Measurements from ENCODE around the gene SPRR1A.

The SPRR1A gene

DNA sequence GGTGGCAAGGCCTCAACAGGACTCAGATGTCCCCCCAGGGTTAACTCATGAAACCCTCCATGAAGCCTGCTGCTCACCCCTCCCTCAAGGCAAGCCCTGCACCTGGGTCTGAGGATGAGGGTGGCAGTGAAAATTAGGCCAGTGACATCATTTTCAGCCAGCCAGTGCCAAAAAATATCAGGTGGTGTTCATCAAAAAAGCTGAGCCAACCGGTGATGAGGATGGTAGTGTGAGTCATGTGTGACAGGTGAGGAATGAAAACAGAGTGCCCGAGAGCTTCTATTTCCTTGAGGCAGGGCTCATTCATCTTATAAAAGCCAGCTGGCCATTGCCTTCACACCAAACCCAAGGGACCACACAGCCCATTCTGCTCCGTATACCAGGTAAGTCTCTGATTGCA lies at the start of gene SPRR1A:
TSS of gene SPRR1A (plus strand) at position 339 of the 400 bp plus-strand sequence. CDS start 1,150 bp downstream, outside the sequence.
- DNase-seq (ENCODE audit: low read depth) = no peak

DNA sequence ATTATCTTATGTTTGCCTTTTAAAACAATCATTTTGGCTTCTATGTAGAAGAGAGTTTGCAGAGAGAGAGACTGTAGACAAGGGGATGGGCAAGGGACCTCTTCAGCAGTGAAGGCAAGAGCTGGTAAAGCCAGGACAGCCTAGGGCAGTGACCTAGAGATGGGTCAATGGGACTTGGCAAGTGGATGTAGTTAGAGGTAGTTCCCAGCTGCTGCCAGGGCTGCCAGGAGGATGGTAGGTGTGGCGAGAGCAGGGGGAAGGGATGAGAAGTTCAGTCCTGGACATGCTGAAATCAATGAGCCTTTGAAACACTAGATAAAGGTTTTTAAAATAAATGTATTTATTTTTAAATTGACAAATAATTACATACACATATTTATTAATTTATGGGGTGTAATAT lies 43.3 kb upstream of the SPRR1A start:
- no peak for DNase-seq (ENCODE audit: low read depth)

DNA sequence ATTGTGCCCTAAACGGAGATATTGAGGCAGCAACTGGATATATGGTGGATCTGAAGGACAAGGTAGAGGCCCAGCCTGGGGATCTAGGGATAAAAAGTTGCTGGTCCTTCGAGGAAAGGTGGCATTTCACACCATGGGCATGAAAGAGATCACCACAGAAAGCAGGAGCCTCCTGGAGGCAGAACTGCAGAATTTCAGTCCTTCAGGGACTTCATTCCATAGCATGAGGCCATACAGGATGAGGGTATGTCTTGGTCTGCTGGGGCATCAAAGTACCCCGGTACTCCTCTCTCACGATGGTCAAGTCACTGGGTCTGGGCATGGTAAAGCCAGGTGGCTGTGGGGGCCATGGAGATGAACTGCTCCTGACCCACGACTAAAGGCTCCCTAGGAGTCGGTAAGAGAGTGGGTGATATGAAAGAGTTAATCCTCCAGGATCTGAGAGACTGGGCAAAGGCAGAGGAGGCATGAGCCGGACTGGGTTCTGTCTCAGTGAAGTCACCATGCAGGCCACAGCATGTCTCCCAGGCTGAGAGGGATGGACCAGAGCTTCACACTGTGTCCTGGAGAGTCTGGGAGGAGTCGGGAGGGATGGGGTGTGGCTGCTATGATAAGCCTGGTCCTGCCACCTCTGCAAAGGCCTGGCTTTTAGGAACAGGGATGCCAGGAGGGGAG lies 42.7 kb upstream of the SPRR1A start:
- no peak for DNase-seq (ENCODE audit: low read depth)

- DNase-seq (ENCODE audit: low read depth) = no peak
These were observed 41.7 kb upstream of the SPRR1A start for GRCh38 chr1:152942161-152942560.

- no peak for DNase-seq (ENCODE audit: low read depth)
These were observed 37.6 kb upstream of the SPRR1A start for GRCh38 chr1:152946248-152946647.

DNA sequence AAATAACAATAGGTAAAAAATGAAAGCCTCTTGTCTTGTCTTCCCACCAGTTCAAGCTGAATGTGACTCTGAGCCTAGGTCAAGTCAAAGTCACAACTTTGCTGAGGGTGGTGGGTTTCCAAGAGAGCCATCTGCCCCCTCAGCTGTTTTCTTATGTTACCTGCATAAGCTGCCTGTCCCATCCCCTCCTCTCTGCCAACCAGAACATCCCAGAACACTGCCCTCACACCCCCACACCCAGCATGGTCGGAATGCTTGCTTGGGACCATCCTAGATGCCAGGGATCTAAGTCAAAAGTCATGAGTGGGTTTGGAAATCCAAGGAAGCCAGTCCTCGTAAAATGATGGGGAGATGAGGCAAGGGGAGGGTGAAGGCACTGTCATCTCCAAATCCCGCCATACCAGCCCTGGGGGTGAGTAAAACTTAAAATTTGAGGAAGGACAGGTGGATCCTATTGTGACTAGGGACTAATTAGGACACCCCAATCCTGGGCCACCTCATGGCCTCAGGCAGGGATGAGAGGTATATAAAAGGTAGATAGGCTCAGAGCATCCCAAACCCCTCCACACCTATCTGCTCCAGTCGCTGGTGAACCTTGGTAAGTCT lies 37.1 kb upstream of the SPRR1A start, which contains the start of gene SPRR5:
TSS of gene SPRR5 (plus strand) at position 556 of the 606 bp plus-strand sequence. CDS start 1,349 bp downstream, outside the sequence.
- DNase-seq (ENCODE audit: low read depth) = no peak

- DNase-seq (ENCODE audit: low read depth) = no peak
These were observed 32.2 kb upstream of the SPRR1A start for GRCh38 chr1:152951711-152952110.

- no peak for DNase-seq (ENCODE audit: low read depth)
These were observed 30.1 kb upstream of the SPRR1A start for GRCh38 chr1:152953761-152954160.

- no peak for DNase-seq (ENCODE audit: low read depth)
These were observed 29.4 kb upstream of the SPRR1A start for GRCh38 chr1:152954436-152954835.

DNA sequence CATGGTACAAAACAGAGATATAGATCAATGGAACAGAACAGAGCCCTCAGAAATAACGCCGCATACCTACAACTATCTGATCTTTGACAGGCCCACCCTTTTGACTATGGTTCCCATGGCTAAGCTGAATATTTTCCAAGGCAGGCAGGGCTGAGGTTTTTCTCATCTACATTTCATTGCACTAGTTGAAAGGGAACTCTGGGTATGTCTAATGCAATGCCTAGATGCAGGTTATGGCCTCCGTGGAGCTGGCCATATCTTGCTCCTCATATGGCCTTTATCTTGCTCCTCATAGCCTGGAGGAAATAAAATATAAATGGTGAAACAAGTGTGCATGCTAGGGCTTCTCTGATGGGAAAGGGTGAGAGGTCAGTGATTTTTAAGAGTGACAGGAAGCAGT lies 26.3 kb upstream of the SPRR1A start:
- DNase-seq (ENCODE audit: low read depth) = no peak

DNA sequence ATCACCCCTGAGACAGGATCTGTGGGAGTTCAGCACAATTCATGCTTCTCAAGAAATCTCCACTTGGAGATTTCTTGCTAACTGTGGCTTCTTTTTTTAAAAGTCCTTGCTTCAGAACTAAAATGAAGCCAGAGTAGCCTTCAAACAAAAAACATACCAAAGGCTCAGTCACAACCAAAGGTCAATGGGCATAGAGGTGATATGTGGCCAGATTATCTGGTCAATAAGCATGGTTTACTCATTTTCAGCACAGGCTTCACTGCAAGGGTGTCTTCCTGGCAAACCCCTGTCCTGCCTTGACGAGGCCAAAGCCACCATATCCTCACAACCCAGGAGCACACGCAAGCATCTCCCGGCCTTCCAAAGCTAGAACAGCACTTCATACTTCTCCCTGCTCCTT lies 24.6 kb upstream of the SPRR1A start:
- no peak for DNase-seq (ENCODE audit: low read depth)

DNA sequence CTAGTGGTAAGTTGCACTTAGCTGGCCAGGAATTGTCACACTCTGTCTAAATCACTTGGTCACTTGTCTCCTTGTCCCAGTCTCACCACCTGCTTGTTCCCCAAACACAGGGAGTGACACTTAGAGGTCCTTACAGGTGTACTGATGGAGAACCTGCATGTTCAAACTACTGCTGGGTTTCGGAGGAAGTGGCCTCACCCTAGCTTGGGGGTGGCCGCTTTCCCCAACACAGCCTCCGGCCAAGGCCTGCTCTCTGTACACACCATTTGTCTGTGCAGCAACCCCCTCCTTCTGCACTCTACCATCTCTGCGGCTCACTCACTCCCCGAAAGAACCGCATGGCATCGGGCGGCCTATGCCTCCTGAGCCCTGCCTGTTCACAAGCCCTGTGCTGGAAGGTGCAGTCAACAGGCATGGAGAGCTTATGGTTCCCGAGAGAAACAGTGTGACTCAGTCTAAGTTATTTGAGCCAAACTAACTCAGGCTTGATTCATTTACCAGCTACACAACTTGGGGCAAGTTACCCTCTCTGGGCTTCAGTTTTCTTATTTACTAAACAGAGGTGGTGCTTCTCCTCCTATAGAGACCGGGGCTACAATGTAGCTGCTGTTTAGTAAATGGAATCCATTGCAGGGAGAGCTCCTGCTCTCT lies 24.0 kb upstream of the SPRR1A start:
- no peak for DNase-seq (ENCODE audit: low read depth)

- DNase-seq (ENCODE audit: low read depth) = no peak
These were observed 23.3 kb upstream of the SPRR1A start for GRCh38 chr1:152960452-152961044.

- DNase-seq (ENCODE audit: low read depth) = no peak
These were observed 22.5 kb upstream of the SPRR1A start for GRCh38 chr1:152961226-152961891.

- DNase-seq (ENCODE audit: low read depth) = no peak
These were observed 20.9 kb upstream of the SPRR1A start for GRCh38 chr1:152962876-152963415.

DNA sequence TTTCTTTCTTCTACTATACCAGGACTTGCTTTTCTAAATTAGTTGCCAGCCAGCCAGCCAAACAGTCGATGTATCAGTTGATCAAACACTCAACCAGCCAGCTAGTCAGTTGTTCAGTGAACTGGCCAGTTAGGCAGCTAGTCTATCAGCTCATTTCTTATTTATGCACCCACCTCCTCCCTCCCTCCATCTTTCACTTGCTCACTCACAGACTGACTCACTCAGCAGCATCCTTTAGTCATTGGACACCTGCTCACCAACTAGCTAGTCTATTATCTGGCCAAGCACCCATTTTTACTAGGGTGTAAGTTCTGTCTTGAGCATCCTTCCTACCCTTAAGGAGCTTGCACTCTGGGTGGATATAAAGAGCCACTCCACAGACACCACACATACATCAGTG lies 19.3 kb upstream of the SPRR1A start:
- no peak for DNase-seq (ENCODE audit: low read depth)

- DNase-seq (ENCODE audit: low read depth) = no peak
These were observed 18.0 kb upstream of the SPRR1A start for GRCh38 chr1:152965853-152966252.

- no peak for DNase-seq (ENCODE audit: low read depth)
These were observed 16.7 kb upstream of the SPRR1A start for GRCh38 chr1:152967201-152967600.

- DNase-seq (ENCODE audit: low read depth) = no peak
These were observed 15.6 kb upstream of the SPRR1A start for GRCh38 chr1:152968248-152968647.

- no peak for DNase-seq (ENCODE audit: low read depth)
These were observed 14.8 kb upstream of the SPRR1A start for GRCh38 chr1:152969036-152969435.

- no peak for DNase-seq (ENCODE audit: low read depth)
These were observed 13.4 kb upstream of the SPRR1A start, which contains the start of gene SPRR4 for GRCh38 chr1:152970495-152970894. Gene SPRR4, plus strand, starts transcription at chr1:152970648. Its CDS starts 1,243 bp downstream, at chr1:152971891.

Data from fibroblast of the conjunctiva (primary cell).